Measurements from ENCODE around the gene SYCP3.

The SYCP3 gene

DNA sequence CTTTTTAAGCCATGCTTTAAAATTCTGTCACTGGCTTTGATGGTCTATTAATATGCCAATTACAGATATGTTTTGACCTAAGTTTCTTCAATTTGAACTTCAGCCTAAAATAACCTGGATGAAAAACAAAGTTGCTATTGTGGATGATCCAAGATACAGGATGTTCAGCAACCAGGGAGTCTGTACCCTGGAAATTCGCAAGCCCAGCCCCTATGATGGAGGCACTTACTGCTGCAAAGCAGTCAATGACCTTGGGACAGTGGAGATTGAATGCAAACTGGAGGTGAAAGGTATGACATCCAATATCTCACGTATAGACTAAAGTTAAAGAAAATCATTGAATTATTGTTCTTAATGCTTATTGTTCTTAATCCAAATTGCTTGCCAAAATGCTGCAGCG, 59.0 kb downstream of the SYCP3 start:
- no peak for DNase-seq (ENCODE audit: low spot score)

Measured in CD4-positive, alpha-beta T cell treated with Interleukin-2 at 100 ng/mL for 4 hours (primary cell).